CD4-positive, alpha-beta T cell (primary cell): ENCODE data around the gene PPP1R9A. TPM values are rescaled to one million over a fixed set of nuclear protein-coding genes. Genes with fewer than 3 reads are reported as not detected.

Experiments used
- ATAC-seq: fragments of 200-7000 bp; cut with Tn5 transposase; one replicate; pipeline ENCODE4 v1.10.0; 2022; ENCODE audit warnings: mild to moderate bottlenecking; ENCODE audit not compliant: poor library complexity
- CTCF ChIA-PET: fragments of 350-600 bp; sonication (Branson Sonifier 250); formaldehyde crosslinking; loops from one replicate; lab custom pipeline; 2021; ENCODE audit warnings: antibody characterized with exemption, inconsistent platforms; lab: Charles Lee
- POLR2A ChIA-PET: fragments of 350-600 bp; sonication (Branson Sonifier 250); formaldehyde crosslinking; loops from one replicate; lab custom pipeline; 2021; ENCODE audit warnings: antibody characterized with exemption, inconsistent platforms; lab: Charles Lee
- DNase-seq, 14 experiments: peaks; one replicate each; pipeline ENCODE4 v3.0.0-alpha.2; 2013 to 2020; ENCODE audit warnings: mixed read lengths in 2 of 14
- H3K27ac ChIP-seq, 2 donors: one replicate each; pipeline versions ENCODE4 v1.5.1 to v1.7.0; 2013; ENCODE audit warnings: low read length in 2 of 2, low read depth in 1 of 2, mild to moderate bottlenecking in 1 of 2
- H3K27me3 ChIP-seq, 2 experiments: 1 replicate in 1 of 2; 2 replicates in 1 of 2; pipeline versions ENCODE4 v1.6.1 to v1.7.0; 2013; ENCODE audit warnings: low read length in 2 of 2, control low read depth in 1 of 2, mild to moderate bottlenecking in 1 of 2, moderate library complexity in 1 of 2; ENCODE audit not compliant: insufficient read depth in 2 of 2, control insufficient read depth in 1 of 2
- H3K36me3 ChIP-seq: one replicate; pipeline ENCODE4 v1.6.1; 2013; ENCODE audit warnings: low read length, control low read depth; ENCODE audit not compliant: insufficient read depth
- H3K4me1 ChIP-seq: one replicate; pipeline ENCODE4 v1.6.1; 2013; ENCODE audit warnings: low read length, control low read depth; ENCODE audit not compliant: insufficient read depth
- H3K4me3 ChIP-seq: one replicate; pipeline ENCODE4 v1.5.1; 2013; ENCODE audit warnings: mild to moderate bottlenecking, low read length, moderate library complexity
- H3K9me3 ChIP-seq, 2 experiments: 1 replicate in 1 of 2; 2 replicates in 1 of 2; pipeline versions ENCODE4 v1.6.1 to v1.7.0; 2013; ENCODE audit warnings: low read length in 2 of 2, mild to moderate bottlenecking in 2 of 2, control low read depth in 1 of 2, moderate library complexity in 1 of 2; ENCODE audit not compliant: control insufficient read depth in 1 of 2, insufficient read depth in 1 of 2
- H3K27ac Mint-ChIP-seq: one replicate; pipeline ENCODE4 v1.8.0; 2020; ENCODE audit warnings: mixed read lengths
- H3K27me3 Mint-ChIP-seq: one replicate; pipeline ENCODE4 v1.8.0; 2021; ENCODE audit warnings: mixed read lengths
- H3K36me3 Mint-ChIP-seq: one replicate; pipeline ENCODE4 v1.8.0; 2021; ENCODE audit warnings: low read depth, mixed read lengths
- H3K4me1 Mint-ChIP-seq: one replicate; pipeline ENCODE4 v1.8.0; 2021; ENCODE audit warnings: low read depth, mixed read lengths
- H3K4me3 Mint-ChIP-seq: one replicate; pipeline ENCODE4 v1.8.0; 2020; ENCODE audit warnings: mild to moderate bottlenecking, mixed read lengths
- H3K9me3 Mint-ChIP-seq: one replicate; pipeline ENCODE4 v1.8.0; 2020; ENCODE audit warnings: mixed read lengths
- intact Hi-C, 2 experiments: fragments of 100-400 bp; cut with DNase I in 1 of 2; cut with micrococcal nuclease in 1 of 2; formaldehyde crosslinking; loops; one replicate each; pipeline versions ENCODE4 v1.15.1 to v1.9.0; 2023 to 2025; cut with DNase I, micrococcal nuclease
- total RNA-seq, 174 experiments: library from RNA in 2 of 174; stranded (reverse) in 2 of 174; gene quantifications; one replicate each; pipeline ENCODE4 v1.2.3 and lab custom pipeline; 2021 to 2026
- TF ChIP-seq, protein P1 (sequence below): fragments of 200-600 bp; IDR thresholded peaks from one replicate; pipeline ENCODE4 v1.8.0; 2022; ENCODE audit warnings: antibody characterized with exemption, mild to moderate bottlenecking

The PPP1R9A gene
- total RNA-seq, 2 experiments from 2014 or later = not detected

DNA sequence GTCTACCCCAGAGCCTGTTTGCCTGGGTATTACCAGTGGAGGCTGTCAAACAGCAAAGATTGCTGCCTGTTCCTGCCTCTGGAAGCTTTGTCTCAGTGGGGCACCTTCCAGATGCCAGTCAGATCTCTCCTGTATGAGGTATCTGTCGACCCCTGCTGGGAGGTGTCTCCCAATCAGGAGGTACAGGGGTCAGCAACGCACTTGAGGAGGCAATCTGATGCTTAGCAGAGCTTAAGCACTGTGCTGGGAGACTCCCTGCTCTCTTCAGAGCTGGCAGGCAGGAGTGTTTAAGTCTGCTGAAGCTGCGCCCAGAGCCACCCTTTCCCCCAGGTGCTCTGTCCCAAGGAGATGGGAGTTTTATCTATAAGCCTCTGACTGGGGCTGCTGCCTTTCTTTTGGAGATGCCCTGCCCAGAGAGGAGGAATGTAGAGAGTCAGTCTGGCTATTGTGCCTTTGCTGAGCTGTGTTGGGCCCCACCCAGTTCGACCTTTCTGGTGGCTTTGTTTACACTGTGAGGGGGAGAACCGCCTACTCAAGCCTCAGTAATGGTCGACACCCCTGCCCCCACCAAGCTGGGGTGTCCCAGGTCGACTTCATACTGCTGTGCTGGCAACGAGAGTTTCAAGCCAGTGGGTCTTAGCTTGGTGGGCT is 62.2 kb downstream of the PPP1R9A start:
- Mint-ChIP-seq H3K4me3 (no peak overlapping the region), H3K36me3 (no peaks in the 10 kb centered on the region), H3K9me3 (peaks cover 7% of the 10 kb centered on the region), H3K27ac (no peak overlapping the region), H3K27me3 (no peaks in the 10 kb centered on the region), H3K4me1 (no peaks in the 10 kb centered on the region)
- no peaks in the 10 kb centered on the region for H3K27me3 ChIP-seq
- CTCF ChIA-PET = no interaction called here
- no peaks in the 10 kb centered on the region for H3K36me3 ChIP-seq
- H3K4me1 ChIP-seq = no peaks in the 10 kb centered on the region
- intact Hi-C loops = no loop called here
- ATAC-seq = no peak
- H3K4me3 ChIP-seq = no peak overlapping the region
- H3K9me3 ChIP-seq = peaks cover 0 to 12% of the 10 kb centered on the region in 2 experiments
- TF ChIP-seq, protein P1, sequence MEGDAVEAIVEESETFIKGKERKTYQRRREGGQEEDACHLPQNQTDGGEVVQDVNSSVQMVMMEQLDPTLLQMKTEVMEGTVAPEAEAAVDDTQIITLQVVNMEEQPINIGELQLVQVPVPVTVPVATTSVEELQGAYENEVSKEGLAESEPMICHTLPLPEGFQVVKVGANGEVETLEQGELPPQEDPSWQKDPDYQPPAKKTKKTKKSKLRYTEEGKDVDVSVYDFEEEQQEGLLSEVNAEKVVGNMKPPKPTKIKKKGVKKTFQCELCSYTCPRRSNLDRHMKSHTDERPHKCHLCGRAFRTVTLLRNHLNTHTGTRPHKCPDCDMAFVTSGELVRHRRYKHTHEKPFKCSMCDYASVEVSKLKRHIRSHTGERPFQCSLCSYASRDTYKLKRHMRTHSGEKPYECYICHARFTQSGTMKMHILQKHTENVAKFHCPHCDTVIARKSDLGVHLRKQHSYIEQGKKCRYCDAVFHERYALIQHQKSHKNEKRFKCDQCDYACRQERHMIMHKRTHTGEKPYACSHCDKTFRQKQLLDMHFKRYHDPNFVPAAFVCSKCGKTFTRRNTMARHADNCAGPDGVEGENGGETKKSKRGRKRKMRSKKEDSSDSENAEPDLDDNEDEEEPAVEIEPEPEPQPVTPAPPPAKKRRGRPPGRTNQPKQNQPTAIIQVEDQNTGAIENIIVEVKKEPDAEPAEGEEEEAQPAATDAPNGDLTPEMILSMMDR = no peak
- DNase-seq = no peak
- POLR2A ChIA-PET = no interaction called here
- H3K27ac ChIP-seq = no peak overlapping the region

DNA sequence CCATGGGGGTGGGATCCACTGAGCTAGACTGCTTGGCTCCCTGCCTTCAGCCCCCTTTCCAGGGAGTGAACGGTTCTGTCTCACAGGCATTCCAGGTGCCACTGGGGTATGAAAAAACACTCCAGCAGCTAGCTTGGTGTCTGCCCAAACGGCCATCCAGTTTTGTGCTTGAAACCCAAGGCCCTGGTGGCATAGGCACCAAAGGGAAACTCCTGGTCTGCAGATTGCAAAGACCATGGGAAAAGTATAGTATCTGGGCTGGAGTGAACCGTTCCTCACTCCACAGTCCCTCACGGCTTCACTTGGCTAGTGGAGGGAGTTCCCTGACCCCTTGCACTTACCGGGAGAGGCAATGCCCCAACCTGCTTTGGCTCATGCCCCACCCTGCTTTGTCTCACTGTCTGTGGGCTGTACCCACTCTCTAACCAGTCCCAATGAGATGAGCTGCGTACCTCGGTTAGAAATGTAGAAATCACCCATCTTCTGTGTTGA is 62.7 kb downstream of the PPP1R9A start:
- H3K9me3 Mint-ChIP-seq = peaks cover 7% of the 10 kb centered on the region
- H3K4me3 Mint-ChIP-seq = no peak overlapping the region
- no peaks in the 10 kb centered on the region for H3K36me3 Mint-ChIP-seq
- no peaks in the 10 kb centered on the region for H3K4me1 Mint-ChIP-seq
- TF ChIP-seq, protein P1 = no peak
- ChIA-PET CTCF (no interaction called here), POLR2A (no interaction called here)
- no peaks in the 10 kb centered on the region for H3K27me3 Mint-ChIP-seq
- Histone ChIP-seq H3K4me1 (no peaks in the 10 kb centered on the region), H3K4me3 (no peak overlapping the region), H3K36me3 (no peaks in the 10 kb centered on the region), H3K27me3 (no peaks in the 10 kb centered on the region), H3K27ac (no peak overlapping the region), H3K9me3 (peaks cover 0 to 12% of the 10 kb centered on the region in 2 experiments)
- ATAC-seq = no peak
- intact Hi-C loops = no loop called here
- no peak overlapping the region for H3K27ac Mint-ChIP-seq
- no peak for DNase-seq

DNA sequence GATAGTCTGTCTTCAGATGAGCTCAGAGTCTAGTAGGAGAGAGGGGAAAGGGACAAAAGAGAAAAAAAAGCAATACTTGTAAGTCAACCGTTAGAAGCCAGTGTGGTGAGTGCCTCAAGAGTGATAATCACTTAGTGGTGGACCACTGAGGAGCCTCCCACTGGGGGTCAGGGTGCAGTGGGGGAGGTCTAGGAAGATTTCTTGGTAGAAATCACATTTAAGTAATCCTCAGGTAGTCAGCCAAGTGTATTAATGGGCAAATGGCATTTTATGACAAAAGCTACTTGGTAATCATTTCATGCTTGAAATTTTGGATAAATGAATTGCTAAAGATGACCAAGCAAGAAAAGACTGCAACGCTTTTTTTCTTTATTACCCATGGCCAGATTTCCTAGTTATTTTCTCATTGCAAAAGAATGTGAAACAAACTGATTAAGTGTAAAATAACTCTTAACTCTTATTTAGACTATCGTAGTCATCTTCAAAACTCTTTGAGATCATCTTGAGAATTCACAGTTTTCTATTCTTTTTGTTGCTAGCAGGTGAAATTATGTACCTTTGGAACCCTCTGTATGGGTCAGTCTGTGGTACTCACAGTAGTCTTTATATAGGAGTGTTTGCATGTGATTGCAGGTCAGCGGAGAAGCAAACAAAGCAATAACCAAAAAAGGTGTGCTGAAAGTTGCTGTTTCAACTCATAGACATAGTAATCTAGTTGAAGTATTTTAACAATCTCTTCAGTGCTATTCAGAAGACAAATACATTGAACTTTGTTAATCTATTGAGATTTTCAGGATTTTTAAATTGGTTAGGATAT is 63.9 kb downstream of the PPP1R9A start:
- ATAC-seq = no peak
- no peaks in the 10 kb centered on the region for H3K4me1 Mint-ChIP-seq
- no peaks in the 10 kb centered on the region for H3K36me3 Mint-ChIP-seq
- ChIA-PET POLR2A (no interaction called here), CTCF (no interaction called here)
- intact Hi-C loops = no loop called here
- no peaks in the 10 kb centered on the region for H3K27me3 Mint-ChIP-seq
- DNase-seq = no peak
- H3K9me3 Mint-ChIP-seq = peaks cover 7% of the 10 kb centered on the region
- H3K27ac Mint-ChIP-seq = no peak overlapping the region
- Histone ChIP-seq H3K9me3 (peaks cover 0 to 12% of the 10 kb centered on the region in 2 experiments), H3K27ac (no peak overlapping the region), H3K27me3 (no peaks in the 10 kb centered on the region), H3K4me3 (no peak overlapping the region), H3K36me3 (no peaks in the 10 kb centered on the region), H3K4me1 (no peaks in the 10 kb centered on the region)
- TF ChIP-seq, protein P1 = no peak
- no peak overlapping the region for H3K4me3 Mint-ChIP-seq
